Right renal cortex interstitium (tissue), 3 donors: ENCODE measurements around the gene DLGAP1. TPM values are rescaled to one million over a fixed set of nuclear protein-coding genes. Genes with fewer than 3 reads are reported as not detected.
A peak's percentile ranks its signal among the peaks of the same experiment; 100 is the strongest.
"Not testable (repeated sequence)": the region's sequence is repeated elsewhere in the genome, so short reads cannot be mapped to it uniquely, and the experiment has no call there.

ENCODE experiments used
- DNase-seq, 3 donors: peaks; one replicate each; pipeline ENCODE4 v3.0.0-alpha.2; 2013; ENCODE audit warnings: low read depth in 3 of 3, low spot score in 2 of 3
- polyA plus RNA-seq, 3 donors: library from polyadenylated mRNA; unstranded; fragments of 120-200 nt; gene quantifications; one replicate each; pipeline ENCODE4 v1.2.1, GENCODE V29; 2013; ENCODE audit not compliant: insufficient read length in 3 of 3

DLGAP1 gene
- polyA plus RNA-seq, 3 donors: 4.3 to 5.8 (median 4.8) TPM

DNA sequence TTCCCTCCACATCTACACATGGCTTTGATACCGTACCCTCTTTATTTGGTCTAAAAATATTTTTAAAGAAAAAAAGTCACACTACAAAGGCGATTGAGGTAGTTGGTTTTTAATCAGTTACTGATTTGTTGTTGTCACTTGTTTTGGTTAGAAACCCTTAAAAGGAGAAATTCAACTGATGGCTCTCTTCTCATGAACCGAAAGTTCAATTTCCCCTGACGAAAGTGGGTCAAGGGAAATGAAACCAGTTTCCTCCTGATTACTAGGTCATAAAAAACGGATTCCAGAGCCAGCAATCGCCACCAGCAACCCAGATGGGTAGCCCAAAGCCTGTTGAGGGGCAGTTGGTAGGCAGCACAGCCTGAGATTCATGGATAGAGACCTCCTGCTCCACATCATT lies 63.2 kb downstream of the DLGAP1 start:
- no peak for DNase-seq

DNA sequence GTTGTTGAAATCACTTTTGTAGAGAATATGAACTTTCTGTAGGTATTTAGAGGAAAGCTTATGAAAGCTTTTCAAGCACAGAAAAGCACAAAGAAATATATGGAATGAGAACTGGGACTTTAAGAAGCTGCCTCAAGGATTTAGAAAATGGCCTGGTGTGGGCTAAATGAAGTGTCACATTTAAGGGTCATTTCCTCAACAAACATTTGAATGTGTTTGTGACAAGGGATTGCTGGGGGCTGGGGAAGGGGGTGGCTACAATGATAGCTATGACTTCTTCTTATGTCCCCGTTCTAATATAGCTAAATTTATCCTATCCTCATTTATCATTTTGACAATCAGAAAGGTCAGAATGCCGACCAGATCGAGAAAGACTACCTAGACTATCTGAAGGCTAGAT lies 69.2 kb downstream of the DLGAP1 start:
- DNase-seq: no peak

DNA sequence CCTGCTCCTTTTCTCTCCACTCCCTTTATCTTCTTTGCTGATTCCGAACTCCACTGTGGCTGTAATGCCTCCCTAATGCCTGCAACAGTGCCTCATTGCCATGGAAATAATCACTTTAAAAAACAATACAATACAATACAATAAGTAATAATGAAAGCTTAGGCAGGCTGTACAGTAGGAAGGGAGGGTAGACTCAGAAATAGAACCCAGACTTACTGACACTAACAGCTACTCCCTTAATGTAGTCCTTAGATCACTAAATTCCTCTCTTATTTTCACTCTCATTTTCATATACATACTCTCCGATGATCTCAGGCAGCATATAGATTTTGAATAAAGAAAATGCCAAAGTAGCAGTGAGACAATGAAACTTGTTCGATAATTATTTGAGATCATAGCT lies 70.2 kb downstream of the DLGAP1 start:
- no peak for DNase-seq

DNA sequence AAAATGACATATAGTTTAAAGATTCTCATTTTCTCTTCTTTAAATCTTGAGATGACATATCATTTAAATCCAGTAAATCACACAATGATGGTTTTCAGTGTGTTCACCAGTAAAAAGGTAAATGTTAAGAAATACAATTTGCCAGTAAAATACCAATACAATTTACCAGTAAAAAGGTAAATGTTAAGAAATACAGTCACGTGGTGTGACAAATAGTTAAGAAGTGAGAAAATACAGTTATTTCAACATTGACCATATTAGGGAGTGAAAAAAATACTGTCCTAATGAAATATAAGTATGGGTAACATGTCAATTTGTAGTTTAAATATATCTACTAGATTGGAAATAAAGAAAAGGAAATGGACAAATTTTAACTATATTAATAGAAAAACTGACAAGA lies 80.5 kb downstream of the DLGAP1 start:
- DNase-seq: no peak

DNA sequence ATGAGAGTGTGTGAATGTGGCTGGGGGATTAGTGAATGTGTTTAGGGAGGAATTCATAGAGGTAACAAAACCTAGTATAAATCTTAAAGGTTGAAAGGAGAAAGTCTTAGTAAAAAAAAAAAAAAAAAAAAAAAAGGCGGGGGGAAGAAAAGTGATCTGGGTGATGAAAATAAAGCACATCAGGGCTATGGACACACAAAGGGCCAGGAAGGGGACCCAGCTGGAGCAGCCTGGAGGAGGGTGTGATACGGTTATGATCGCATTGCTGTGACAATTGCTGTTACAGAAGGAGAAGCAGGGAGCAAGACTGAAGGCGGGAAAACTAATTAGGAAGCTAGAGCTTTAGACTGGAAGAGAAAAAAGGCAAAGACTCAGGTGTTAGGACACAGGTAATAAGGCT lies 85.4 kb downstream of the DLGAP1 start:
- no peak for DNase-seq

DNA sequence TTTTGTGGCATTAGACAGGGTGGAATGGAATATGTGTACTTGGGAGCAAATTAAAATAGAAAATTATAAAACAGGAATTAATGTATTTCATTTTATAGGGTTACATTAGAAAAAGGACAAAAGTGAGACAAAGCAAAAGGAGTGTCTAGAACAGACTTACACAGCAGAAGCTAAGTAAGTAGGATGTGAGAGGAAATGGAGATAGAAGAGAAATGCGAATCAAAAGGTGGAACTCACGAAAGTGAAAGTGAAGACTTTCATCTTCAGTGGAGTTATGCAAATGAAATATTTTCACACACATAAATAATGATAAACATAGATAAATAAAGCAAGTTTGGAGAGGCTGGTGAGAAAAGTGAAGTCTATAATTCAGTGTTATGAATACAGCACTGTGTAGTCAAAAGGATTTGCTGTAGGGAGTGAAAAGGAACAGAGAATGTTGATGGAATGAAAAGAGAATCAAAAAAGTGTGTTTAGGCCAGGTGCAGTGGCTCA lies 94.8 kb downstream of the DLGAP1 start:
- DNase-seq: no peak

DNA sequence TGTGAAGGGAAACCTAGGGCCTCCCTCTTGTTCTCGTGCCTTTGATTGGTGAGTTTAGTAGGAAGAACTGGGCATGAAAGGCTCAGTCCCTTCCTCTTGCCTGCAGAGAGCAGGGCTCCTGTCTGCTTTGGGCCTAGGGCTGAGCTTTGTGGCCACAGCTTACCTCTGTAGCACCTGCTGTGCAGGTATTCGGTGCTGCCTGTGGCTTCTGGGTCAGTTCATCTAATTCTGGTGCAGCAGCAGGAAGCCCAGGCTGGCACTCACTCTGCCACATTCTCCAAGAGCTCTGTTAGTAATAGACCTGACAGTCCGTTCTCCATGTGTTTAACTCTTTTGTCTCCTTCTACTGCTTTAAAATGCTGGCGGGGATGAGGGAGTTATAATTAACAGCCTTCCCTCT lies 96.5 kb downstream of the DLGAP1 start:
- DNase-seq: no peak

DNA sequence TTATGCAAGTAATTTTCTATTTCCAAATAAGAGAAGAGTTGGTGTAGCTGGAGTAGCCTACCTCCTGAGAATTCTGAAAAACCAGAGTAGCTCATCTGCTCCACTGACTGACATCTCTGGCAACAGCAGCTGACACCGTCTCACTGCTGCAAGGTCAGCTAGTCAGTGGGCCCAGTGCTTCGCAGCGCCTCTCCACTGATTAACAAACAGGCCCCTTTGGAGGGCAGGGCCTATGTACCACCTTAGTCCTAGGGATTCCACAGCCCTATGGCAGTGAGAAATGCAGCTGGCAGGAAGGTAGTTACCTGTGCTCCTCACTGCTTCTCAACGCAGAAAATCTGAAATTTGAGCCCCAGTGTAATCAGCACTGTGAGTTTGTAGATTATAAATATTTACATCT lies 97.5 kb downstream of the DLGAP1 start:
- no peak for DNase-seq

DNA sequence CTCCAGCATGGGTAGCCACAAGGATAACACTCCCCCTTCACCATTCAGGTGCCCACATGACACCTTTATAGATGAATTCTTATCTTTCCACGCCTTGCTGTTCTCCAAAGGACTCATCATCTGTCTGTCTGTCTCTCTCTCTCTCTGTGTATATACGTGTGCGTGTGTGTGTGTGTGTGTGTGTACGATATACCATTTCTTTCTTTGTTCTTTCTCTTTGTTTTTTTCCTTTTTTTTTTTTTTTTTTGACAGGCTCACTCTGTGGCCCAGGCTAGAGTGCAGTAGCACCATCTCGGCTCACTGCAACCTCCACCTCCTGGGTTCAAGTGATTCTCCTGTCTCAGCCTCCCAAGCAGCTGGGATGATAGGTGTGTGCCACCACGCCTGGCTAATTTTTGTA lies 98.2 kb downstream of the DLGAP1 start:
- no peak for DNase-seq

DNA sequence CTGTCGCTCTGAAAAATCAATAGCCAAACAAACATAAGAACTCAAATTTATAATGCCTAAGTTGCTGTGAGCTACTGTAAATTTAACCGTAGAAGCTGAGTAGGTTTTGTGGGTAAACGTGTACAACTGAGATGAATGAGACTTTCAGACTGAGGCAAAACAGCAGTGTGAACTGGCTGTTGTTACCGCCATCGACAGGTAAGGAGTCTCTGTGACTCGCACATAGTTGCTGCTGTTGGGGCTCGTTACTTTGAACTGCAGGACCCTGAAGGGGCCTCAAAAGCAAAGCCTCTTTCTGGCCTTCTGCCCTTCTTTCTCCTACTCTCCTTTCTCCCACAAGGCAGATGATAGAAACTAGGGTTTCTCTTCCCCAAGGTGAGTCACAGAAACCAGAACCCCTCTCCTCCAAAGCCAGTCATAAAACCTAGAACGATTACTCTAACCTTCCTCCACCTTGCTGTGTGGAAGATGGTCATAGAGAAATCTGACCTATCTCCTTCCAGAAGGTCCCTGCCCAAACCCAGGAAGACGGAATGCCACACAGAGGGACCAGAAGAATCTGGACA lies 101.2 kb downstream of the DLGAP1 start:
- no peak for DNase-seq

DNA sequence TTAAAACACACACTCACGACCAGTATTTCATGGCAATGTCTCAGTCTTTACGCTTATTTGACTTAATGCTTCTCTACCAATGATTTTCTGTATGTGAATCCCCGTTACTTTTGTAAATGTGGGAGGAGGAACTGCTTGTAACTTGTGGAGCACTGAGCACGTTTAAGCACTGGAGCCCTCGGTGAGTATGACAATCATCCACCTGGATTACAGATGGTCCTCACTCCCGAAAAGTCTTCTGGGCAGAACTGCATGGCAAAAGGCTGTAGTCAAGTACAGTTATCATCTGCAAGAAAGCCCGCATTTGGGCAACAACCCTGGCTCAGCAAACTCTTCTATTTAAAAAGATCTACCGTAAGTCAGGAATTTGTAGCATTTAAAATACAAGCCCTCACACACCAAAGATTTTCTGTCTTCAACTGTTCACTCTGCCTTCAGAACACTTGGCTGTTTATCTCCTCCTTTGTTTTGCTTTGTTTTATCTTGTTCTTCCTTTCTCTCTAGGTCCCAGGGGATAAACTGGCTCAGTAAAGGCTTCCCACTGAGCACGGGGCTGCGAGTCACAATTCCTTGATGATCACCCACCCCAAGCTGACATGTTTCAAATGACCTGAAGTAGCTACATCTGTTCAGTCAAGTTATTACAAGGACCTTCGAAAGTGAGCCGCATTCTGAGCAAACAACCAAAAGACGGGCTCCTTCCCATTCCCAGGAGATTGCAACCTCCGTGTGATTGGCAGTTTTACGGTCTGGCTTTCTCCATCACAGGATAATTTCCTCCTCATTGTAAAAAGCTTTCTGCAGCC lies 102.2 kb downstream of the DLGAP1 start:
- DNase-seq: peak in 1 of 3 donors; percentile 23

DNA sequence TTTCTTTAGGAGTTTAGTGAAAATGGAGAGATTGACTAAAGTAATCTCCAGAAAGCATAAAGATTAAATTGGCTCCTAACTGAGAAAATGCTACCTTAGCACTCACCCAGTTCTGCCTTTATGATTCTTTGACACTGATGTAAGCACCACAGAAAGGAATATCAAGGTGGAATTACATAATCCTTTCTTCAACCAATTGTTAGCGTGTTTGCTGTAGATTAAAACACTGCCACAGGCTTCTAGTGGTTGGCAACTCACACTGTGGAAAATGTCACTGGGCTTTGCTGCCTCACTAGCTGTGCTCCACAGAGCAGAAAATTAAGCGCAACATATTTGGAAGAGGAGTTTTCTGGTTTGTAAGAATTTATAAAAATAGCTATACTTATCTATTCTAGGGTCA lies 104.1 kb downstream of the DLGAP1 start:
- no peak for DNase-seq

DNA sequence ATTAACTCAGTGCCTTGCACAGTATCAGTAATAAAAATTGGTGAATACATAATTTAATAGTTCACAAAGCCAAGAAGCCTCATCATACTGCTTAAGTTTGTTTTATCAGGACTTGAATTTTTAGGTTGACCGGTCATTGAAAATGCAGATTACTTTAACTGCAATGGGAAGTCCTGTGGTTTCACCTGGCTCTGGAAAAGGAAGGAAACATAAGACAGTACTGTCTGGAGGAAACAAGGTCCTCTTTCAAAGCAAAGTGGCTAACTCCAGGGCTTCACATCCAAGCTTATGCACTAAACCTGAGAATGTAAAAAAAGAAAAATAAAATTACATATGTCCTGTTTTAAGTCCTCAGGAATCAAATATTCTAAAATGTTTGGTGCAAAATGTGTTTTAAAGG lies 119.7 kb downstream of the DLGAP1 start:
- DNase-seq: no peak

DNA sequence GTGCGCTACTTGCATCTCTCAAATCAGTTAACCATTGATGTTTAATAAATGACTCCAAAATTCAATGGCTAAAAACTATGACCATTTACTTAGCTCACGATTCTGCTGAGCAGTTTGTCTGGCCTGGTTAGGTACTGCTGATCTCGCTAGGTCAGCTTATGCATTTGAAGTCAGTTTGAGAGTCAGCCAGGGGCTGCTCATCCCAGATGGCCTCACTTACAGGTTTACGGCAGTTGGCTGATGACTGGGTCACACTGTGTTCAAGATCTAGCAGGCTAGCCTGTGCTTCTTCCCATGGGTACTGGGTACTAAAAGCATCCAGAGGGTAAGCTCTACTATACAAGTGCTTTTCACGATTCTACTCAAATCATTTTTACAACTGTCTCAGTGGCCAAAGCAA lies 122.1 kb downstream of the DLGAP1 start:
- DNase-seq: no peak

DNA sequence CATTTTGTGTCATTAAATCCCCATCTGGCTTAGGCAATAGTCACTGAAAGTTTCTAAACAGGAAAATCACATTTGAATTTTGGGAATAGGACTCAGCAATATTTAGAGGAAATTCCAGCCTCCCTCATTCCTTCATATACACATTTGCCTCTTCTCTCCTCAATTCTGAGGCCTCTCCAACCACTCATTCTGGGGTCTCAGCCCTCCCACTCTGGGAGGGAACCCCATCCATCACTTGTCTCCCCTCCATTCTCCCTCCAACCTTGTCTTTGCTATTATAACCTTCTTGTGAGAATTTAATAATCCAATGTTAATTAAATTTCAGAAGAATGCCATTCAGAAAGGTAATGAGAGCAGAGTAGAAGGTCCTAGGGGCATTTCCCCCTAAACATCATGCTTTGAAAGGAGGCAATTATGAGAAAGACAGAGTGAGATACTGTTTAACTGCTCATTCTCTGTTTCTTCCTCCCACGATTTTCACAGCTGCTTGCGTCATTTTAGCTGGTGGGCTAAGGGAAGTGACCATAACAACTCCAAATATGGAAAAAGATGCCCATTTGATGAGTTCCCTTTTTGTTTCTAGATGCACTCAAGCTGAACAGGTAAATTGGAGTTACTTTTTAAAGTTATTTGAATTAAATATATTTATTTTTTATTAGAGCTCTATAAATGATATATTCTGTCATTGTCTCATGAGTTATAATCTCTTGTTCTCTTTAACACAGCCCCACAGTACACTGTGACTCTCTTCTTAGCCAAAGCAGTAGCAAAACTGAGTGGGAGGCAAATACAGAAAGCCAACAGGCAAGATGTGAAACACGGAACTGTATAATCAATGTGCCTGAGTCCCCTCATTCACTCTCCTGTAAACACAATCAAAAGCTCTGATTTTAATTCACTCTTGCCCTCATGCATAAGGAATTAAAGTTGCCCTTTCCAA lies 135.1 kb downstream of the DLGAP1 start:
- peak in 1 of 3 donors; percentile 7 for DNase-seq

DNA sequence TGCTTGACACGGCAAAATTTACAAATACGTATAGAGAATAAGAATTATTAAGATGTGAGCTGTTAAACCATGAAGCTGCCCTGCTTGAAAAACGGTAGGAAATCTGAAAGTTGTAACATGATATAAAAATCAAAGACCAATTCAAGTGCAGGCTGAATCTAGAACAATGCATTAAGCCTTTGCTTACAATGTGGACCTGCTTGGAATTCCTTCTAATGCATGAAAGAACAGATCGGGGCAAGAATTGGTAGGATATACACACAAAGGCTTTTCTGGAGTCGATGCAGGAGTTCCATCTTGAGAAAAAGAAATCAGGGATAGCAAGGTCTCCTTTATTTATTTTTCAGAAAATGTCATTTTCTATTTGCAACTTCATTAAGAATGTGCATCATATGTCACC lies 136.8 kb downstream of the DLGAP1 start:
- DNase-seq: no peak

DNA sequence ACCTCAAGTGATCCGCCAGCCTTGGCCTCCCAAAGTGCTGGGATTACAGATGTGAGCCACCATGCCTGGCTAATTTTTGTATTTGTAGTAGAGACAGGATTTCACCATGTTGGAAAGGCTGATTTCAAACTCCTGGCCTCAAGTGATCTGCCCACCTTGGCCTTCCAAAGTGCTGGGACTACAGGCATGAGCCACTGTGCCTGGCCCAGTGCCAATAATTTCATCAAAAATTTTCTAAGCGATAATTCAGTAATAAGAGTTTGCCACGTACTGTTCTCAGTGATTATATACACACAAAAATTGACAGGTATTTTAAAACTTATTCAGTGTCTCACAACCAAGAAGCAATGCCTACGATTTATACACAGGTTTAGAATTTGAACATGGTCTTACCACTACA lies 143.2 kb downstream of the DLGAP1 start:
- not testable (repeated sequence) for DNase-seq

DNA sequence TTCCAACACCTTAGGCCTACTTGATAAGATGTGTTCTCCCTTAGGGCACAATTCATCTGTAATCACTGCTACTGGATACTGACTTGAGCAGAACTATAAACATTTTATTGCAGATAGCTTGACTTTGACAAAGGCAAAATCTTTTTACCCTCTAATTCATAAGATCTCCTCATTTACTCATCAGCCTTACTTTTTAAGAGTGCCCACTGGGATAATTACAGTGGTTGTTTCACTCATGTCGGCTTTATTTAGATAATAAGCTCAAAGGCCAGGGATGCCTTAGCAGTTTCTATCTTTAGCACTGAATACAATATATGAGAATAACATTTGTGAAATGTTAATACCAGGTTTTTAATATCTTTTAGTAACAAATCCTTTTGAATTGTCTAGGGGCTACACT lies 144.0 kb downstream of the DLGAP1 start:
- no peak for DNase-seq

DNA sequence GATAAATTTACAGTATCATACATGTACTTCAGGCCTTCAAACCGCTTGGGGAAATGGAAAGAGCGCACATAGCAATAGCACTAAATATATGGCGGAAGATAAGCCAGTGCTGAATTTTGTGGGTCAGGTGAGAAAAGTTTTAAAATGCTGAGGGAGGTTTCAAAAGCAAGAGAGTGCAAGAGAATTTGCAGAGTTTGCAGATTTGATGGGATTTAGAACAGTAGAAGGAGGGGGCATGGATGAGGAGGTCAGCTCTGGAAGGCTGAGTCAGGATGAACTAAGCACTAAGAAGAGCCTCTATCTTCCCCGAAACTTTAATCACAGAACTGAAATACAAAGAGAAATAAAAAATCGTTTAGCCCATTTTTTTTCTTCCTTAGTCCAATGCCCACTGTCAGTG lies 145.9 kb downstream of the DLGAP1 start:
- DNase-seq: no peak

DNA sequence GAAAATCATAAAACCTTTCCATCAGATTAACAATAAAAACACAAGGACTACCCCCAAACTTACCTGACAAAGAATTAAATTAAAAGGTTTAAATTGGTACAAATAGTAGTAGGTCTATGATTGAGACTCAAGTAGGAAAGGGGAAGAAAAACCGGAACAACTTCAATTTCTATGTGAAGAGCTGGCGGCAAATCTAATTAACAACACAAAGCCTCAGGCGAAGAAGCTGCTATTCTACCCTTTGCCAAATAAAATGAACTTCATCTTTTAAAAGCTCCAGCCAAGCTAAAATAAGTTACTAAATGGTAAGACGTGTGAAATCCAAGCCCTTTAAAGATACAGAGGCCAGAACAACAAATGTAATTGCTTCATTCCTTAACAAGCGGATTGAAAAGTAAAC lies 146.5 kb downstream of the DLGAP1 start:
- no peak for DNase-seq

DNA sequence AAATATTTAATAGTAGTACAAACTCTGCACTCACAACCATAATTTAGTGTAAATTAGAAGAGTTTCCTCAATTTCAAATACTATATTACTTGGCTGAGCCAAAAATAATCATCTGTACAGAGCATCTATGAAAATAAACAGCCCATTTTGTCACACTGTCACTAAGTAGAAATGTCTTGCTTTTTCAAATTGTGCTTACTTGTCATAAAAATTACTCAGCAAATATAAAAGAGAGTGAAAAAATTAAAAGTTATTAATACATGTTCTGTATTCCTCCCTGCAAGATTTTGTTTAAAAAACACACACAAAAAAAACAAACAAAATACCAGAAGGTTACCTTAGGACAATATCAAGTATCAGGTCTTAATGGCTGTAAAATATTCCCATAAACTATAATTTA lies 155.7 kb downstream of the DLGAP1 start:
- no peak for DNase-seq
